HG03457 (cell line): Measurements from ENCODE around the gene BLID.

ENCODE experiments used
- ATAC-seq: cut with Tn5 transposase; IDR thresholded peaks from one replicate; pipeline ENCODE4 v1.9.1; 2021; ENCODE audit warnings: moderate number of reproducible peaks; ENCODE audit not compliant: unreplicated experiment

BLID gene

DNA sequence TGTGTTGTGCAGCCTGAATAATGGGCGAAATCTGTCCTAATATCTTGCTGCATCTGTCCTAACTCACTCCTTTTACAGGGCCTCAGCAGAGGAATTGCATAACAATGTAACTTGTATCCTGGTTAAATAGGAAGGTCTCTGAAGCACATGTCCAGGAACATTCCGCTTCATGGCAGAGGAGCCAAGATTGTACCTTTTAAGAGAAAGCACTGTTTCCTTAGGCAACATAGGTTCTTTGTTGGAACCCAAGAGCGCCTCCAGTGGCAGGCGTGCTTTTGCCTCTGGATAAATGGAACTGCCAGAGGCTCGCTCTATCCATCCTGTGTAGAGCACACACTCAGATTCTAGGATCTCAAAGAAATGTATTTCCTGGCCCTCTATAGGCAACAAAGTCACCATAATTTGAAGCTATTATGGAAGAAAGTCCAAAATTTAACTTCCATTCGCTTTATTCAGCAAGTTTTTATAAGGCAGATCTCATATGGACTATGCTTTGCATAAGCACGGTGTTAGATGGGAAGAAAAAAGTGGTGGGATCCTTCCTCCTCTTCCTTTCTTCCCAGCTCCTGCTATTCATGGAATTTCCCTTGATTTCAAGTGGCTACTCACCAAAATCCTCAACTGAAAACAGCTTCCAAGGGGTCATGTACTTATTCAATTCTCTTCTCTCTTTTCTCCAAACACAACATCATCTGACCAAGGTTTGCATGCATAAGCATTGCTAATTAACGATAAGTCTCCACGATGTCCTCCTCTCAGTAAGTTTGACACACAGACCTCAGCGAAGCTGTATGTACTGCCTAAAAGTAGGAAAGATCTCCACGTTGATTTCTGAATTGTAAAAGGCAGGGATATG, at the start of gene BLID:
TSS of gene BLID (minus strand) at position 692 of the 856 bp plus-strand sequence. CDS start at position 399, 293 bp downstream.
- no peak for ATAC-seq

- ATAC-seq: no peak
Measured at GRCh38 chr11:122163053-122163819, 47.2 kb upstream of the BLID start.

DNA sequence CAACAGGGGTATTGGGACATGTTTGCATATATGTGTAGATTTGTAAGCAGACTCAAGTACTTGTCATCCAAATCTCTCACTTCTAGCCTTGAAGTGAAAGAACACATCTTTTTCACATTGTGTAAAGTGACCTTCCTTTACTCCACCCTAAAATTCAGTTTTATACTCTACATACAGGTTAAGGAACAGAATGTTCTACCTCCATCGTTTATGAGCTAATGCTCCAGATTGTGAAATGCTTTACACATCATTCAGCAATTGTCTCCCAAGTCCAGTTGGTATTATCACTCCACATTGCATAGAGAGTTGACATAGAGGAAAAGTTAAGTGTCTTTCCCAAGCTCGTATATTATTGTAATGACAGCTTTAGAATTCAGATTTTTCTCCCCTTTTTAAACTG, 46.1 kb upstream of the BLID start:
- ATAC-seq: no peak

DNA sequence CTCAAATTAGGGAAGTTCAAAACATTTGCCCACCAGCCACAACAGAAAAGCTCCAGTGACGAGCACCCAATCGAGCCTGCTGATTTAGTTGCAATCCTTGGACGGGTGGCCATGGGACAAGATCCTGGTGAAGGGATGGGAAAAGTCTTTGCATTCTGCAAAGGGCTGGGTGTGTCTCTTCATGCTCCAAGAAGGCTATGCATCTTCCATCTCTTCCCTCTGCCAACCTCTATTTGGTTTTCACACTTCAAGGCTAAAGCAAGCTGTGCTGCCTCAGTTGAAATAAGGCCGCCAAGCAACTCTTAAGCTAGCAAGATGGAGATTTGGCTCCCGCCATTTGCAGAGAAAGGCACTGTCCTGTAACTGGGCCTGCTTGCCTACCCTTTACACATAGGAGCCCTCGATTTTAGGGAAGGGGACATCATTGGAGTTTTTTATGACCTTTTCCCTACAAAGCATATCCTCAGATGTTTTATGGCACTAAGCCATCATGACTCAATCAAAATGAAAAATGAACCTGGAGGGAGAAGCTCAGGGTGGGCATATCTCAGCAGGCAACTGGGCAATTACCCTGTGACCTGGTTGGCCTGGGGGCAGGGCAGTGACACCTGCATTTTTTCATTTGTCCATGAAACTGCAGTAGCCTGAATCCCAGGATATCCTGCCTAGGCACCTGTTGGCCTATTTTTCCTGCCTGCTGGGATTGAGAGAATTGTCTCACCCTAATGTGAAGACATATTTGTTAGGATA, 45.0 kb upstream of the BLID start:
- no peak for ATAC-seq

DNA sequence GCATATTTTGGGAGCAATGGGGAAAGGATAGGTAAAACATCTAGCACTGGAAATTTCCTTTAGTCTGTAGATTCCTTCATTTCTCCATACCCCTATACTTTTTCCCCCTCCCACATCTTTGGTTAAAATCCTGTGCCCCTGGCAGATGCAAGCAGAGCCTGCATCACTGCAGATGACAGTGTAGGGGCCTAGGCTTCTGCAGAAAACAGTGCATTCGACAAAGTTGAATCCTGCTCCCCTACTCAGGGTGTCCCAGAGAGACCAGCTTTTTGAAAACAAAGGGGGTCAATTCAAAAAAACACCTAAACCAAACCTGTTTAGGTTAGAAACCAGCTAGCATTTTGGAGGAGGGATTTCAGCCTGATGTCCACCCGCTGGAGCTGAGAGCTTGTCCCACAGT, 43.8 kb upstream of the BLID start:
- ATAC-seq: no peak

- ATAC-seq: no peak
Measured at GRCh38 chr11:122159173-122159721, 43.2 kb upstream of the BLID start.

- no peak for ATAC-seq
Measured at GRCh38 chr11:122158171-122158570, 42.2 kb upstream of the BLID start.

DNA sequence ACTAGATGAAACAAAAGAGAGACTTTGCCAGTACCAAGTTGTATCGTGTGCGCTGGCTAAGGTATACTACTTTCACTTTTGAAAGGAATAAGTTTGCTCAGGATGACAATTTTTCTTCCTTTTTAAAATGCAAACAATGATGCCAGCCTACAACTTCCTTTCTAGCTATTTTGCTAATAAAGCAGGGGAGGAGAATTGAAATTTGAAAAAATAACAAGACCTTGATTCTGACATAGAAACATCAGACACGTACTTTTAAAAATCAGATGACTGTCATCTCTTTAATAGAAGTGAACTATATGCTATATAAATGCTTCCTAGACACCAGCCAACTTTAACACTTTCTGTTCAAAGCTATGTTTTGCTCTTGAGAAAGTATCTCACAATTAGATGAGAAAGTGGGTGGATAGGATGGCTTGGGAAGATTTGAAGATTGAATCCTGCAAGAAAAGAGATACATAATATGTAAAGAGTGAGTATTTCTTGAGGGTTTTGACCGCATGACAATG, 41.7 kb upstream of the BLID start:
- no peak for ATAC-seq

- ATAC-seq: no peak
Measured at GRCh38 chr11:122156940-122157382, 40.9 kb upstream of the BLID start.

GRCh38 chr11:122155765-122156527, 39.9 kb upstream of the BLID start:
- ATAC-seq: no peak

DNA sequence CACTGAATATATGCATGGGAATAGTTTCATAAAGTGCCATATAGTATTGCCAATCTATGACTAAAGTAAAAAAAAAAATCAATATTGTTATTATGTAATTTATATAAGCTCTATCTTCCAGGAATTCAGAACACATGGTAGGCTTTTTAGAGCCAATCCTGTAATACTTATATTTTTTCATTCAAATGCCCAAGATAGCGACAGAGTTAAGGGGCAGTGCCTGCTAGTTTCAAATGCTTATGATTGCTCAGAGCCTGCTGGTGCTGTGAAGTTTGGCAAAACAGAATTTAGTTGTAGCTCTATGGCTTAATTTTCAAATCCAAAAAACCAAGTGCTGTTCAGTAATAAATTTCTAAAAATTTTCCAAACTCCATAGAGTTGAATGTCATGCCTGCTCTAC, 39.0 kb upstream of the BLID start:
- ATAC-seq: no peak

GRCh38 chr11:122154227-122154626, 38.2 kb upstream of the BLID start:
- ATAC-seq: no peak

- no peak for ATAC-seq
Measured at GRCh38 chr11:122153746-122154145, 37.7 kb upstream of the BLID start.

DNA sequence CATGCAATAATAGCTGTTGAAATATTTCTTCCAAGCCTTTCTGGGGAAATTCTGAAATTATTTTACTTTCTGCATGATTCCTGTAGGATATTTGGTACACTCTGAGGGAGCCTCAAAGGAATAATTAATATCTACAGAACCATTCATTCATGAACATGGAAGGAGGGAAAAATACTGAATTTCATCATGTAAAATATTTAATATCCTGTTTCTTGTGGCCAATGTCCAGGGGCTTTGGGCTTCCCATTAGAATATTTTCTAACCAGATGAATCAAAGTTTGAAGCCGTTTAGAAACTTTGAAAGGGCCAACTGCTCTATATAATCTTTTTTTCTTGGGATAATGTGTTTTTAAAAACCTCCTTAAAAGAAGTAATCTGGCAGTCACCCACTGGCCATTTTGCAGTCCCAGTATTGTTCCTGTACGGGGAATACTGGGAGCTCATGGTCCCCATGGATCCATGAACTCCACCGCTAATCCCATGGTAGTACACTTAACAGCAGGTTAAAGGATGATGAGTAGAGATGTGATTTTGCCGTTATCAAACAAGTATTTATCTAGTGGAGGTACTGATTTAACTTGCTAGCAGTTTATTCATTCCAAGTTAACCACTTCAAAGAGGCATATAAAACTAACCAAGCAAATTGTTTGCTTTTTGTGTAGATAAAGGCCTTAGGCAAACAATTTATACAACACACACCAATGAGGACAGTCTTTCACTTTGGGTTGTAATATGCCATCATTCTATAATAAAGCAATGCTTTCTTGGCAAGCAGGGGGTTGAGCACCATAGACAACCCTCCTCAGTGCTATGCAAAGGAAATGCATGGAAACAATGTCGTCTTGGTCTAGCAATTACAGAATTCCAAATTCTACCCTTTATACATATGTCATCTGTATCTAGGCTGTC, 34.5 kb upstream of the BLID start:
- ATAC-seq: no peak

DNA sequence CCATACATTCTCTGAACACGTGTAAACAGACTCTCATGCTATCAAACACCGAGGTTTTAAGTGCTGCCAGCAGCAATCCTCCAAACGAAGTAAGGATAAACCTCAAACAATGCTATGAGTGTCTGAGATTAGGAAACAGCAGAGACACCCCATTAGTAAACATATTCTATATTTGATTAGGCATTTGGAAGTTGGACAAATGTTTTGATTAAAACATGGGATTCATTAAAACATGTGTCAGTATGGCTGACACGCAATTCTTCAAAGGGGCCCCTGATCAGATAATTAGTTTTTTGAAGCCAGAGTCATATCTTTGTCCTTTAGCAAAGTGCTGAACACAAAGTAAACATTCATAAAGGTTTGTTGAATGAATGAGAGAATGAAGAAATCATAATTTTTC, 33.2 kb upstream of the BLID start:
- ATAC-seq: no peak

GRCh38 chr11:122146475-122146874, 30.5 kb upstream of the BLID start:
- ATAC-seq: no peak

DNA sequence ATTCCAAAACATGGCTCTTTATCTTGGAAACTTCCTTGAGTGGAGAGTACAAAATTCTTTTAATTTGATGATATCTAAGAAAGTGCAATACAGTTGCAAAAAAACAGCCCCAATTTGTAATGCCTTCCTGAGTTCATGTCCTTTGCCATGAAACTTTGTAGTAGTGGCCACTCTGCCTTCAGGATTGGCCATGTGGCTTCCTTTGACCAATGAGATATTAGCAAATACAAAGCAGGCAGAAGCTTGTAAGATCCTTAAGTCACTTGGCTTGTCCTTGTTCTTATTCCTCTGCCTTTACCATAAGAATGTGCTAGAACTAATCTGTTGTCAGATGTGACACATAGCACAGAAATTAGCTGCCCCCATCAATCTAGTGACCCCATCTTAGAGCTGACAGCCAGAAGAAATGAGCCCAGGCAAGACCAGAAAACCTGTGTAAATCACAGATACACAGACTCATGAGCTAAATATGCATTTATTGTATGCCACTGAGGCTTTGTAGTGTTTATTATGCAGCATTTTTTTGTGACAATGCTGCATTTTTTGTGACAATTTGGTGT, 29.8 kb upstream of the BLID start:
- no peak for ATAC-seq

- no peak for ATAC-seq
Measured at GRCh38 chr11:122144752-122145151, 28.7 kb upstream of the BLID start.

- ATAC-seq: no peak
Measured at GRCh38 chr11:122141725-122142124, 25.7 kb upstream of the BLID start.
